Neural cell (in vitro differentiated cells): Measurements from ENCODE around the gene CTDSP2. TPM values are rescaled to one million over a fixed set of nuclear protein-coding genes. Genes with fewer than 3 reads are reported as not detected.
"Not testable (repeated sequence)": the region's sequence is repeated elsewhere in the genome, so short reads cannot be mapped to it uniquely, and the experiment has no call there.

Experiments used
- H2AFZ ChIP-seq: fragments of 200-600, 300-800 bp; sonication (generic), shearing (Covaris generic); 2 replicates; pipeline ENCODE4 v1.6.0; 2014; ENCODE audit warnings: low read depth, mild to moderate bottlenecking, antibody characterized with exemption, low read length, moderate library complexity
- H3F3A ChIP-seq: fragments of 200-600 bp; shearing (Covaris generic); 2 replicates; pipeline ENCODE4 v1.6.1; 2016; ENCODE audit warnings: mild to moderate bottlenecking, moderate library complexity, mixed read lengths, antibody characterized with exemption, low read length; ENCODE audit not compliant: insufficient read depth, poor library complexity, severe bottlenecking
- H3K27ac ChIP-seq: fragments of 200-600, 300-800 bp; sonication (generic), shearing (Covaris generic); 2 replicates; pipeline ENCODE4 v1.5.1; 2014; ENCODE audit warnings: mild to moderate bottlenecking, low read length, moderate library complexity
- H3K27me3 ChIP-seq: fragments of 300-800, 200-600 bp; sonication (generic), shearing (Covaris generic); 2 replicates; pipeline ENCODE4 v1.6.0; 2014; ENCODE audit warnings: mild to moderate bottlenecking, low read depth, low read length, moderate library complexity; ENCODE audit not compliant: insufficient read depth
- H3K36me3 ChIP-seq: fragments of 300-800, 200-600 bp; sonication (generic), shearing (Covaris generic); 2 replicates; pipeline ENCODE4 v1.5.1; 2014; ENCODE audit warnings: mild to moderate bottlenecking, antibody characterized with exemption, low read length, moderate library complexity; ENCODE audit not compliant: insufficient read depth
- H3K4me2 ChIP-seq: fragments of 300-800, 200-600 bp; sonication (generic), shearing (Covaris generic); 2 replicates; pipeline ENCODE4 v1.6.0; 2014; ENCODE audit warnings: mild to moderate bottlenecking, low read length
- H3K4me3 ChIP-seq: fragments of 300-800, 200-600 bp; sonication (generic), shearing (Covaris generic); 2 replicates; pipeline ENCODE4 v1.5.1; 2014; ENCODE audit warnings: mild to moderate bottlenecking, low read length, moderate library complexity
- H3K79me2 ChIP-seq: fragments of 200-600 bp; shearing (Covaris generic); replicated peaks from 2 replicates; pipeline ENCODE4 v1.6.0; 2014; ENCODE audit warnings: mild to moderate bottlenecking, low read length, moderate library complexity; ENCODE audit not compliant: insufficient read depth
- H3K9ac ChIP-seq: fragments of 300-800, 200-600 bp; sonication (generic), shearing (Covaris generic); 2 replicates; pipeline ENCODE4 v1.6.1; 2016; ENCODE audit warnings: mild to moderate bottlenecking, low read length, mixed read lengths
- H3K9me2 ChIP-seq: fragments of 200-600 bp; shearing (Covaris generic); 2 replicates; pipeline ENCODE4 v1.6.1; 2016; ENCODE audit warnings: mild to moderate bottlenecking, low read length, mixed read lengths; ENCODE audit not compliant: insufficient read depth
- H3K9me3 ChIP-seq: fragments of 200-600, 300-800 bp; sonication (generic), shearing (Covaris generic); 2 replicates; pipeline ENCODE4 v1.6.1; 2016; ENCODE audit warnings: mild to moderate bottlenecking, mixed run types, low read length, moderate library complexity, mixed read lengths
- H4K20me1 ChIP-seq: fragments of 200-600 bp; shearing (Covaris generic); 2 replicates; pipeline ENCODE4 v1.6.1; 2016; ENCODE audit warnings: mild to moderate bottlenecking, mixed run types; ENCODE audit not compliant: insufficient read depth
- EP300 ChIP-seq: fragments of 450-650 bp; conservative IDR thresholded peaks from 2 replicates; pipeline ENCODE4 v1.6.1; 2014; ENCODE audit warnings: antibody characterized with exemption, mild to moderate bottlenecking, moderate library complexity; ENCODE audit not compliant: poor library complexity, severe bottlenecking
- EZH2 ChIP-seq: fragments of 200-600, 300-800 bp; shearing (Covaris generic), sonication (generic); IDR thresholded peaks from 2 replicates; pipeline ENCODE4 v1.6.1; 2014; ENCODE audit warnings: antibody characterized with exemption, low read length, borderline replicate concordance, mild to moderate bottlenecking; ENCODE audit not compliant: insufficient read depth, poor library complexity, severe bottlenecking
- MXI1 ChIP-seq: fragments of 450-650 bp; conservative IDR thresholded peaks from 2 replicates; pipeline ENCODE4 v1.6.1; 2014; ENCODE audit warnings: antibody characterized with exemption, mild to moderate bottlenecking; ENCODE audit not compliant: poor library complexity, severe bottlenecking
- POLR2AphosphoS5 ChIP-seq: IDR thresholded peaks from 2 replicates; pipeline ENCODE4 v1.6.1; 2012
- RAD21 ChIP-seq: fragments of 450-650 bp; conservative IDR thresholded peaks from 2 replicates; pipeline ENCODE4 v1.6.1; 2014; ENCODE audit warnings: antibody characterized with exemption, mild to moderate bottlenecking, moderate library complexity
- SMC3 ChIP-seq: fragments of 450-650 bp; conservative IDR thresholded peaks from 2 replicates; pipeline ENCODE4 v1.6.1; 2014; ENCODE audit warnings: antibody characterized with exemption, mild to moderate bottlenecking, moderate library complexity; ENCODE audit not compliant: poor library complexity
- TAF1 ChIP-seq: IDR thresholded peaks from 2 replicates; pipeline ENCODE4 v1.6.1; 2012; ENCODE audit warnings: low read depth
- polyA plus RNA-seq: library from polyadenylated mRNA; depleted of rRNA; stranded (reverse); fragments of >200 nt; gene quantifications from 2 replicates; pipeline ENCODE4 v1.2.3, GENCODE V29; 2014
- TF ChIP-seq, protein P1 (sequence below): fragments of 450-650 bp; IDR thresholded peaks from 2 replicates; pipeline ENCODE4 v1.5.1; 2014; ENCODE audit warnings: antibody characterized with exemption, mild to moderate bottlenecking, moderate library complexity; ENCODE audit not compliant: poor library complexity, severe bottlenecking
- TF ChIP-seq, protein P2 (sequence below): IDR thresholded peaks from 2 replicates; pipeline ENCODE4 v1.6.1; 2012; ENCODE audit warnings: borderline replicate concordance

Gene CTDSP2
- polyA plus RNA-seq, 1 donor from 2014 or later: 23.6 TPM

DNA sequence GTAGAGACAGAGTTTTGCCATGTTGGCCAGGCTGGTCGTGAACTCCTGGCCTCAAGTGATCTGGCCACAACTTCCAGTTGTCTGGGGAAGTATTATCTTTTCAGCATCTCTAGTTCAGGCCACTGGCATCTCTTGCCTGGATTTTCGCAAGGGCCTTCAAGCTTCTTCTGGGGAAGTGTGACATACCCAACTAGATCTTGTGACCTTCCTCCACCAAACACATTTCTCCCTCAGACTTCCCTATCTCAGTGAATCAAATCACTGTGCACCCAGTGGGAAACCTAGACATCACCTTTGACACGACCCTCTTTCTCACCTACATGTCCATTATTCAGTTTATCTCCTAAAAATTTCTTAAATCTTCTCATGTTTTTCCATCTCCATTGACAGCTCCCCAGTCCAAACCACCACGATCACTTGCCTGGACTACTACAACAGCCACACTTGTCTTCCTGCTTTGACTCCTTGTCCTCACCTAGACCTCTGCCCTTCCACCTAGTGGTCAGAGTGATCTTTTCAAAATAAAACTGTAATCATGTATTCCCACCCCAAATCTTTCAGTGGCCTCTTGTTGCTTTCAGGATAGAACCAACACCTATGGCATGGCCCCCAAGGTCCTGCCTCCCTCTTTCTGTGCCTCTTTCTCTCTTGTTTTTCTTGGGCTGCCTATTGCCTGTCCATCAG lies 70.8 kb downstream of the CTDSP2 start:
- TF ChIP-seq, protein P1, sequence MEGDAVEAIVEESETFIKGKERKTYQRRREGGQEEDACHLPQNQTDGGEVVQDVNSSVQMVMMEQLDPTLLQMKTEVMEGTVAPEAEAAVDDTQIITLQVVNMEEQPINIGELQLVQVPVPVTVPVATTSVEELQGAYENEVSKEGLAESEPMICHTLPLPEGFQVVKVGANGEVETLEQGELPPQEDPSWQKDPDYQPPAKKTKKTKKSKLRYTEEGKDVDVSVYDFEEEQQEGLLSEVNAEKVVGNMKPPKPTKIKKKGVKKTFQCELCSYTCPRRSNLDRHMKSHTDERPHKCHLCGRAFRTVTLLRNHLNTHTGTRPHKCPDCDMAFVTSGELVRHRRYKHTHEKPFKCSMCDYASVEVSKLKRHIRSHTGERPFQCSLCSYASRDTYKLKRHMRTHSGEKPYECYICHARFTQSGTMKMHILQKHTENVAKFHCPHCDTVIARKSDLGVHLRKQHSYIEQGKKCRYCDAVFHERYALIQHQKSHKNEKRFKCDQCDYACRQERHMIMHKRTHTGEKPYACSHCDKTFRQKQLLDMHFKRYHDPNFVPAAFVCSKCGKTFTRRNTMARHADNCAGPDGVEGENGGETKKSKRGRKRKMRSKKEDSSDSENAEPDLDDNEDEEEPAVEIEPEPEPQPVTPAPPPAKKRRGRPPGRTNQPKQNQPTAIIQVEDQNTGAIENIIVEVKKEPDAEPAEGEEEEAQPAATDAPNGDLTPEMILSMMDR: no peak
- TF ChIP-seq MXI1 (no peak), RAD21 (no peak), EP300 (no peak), EZH2 (no peak), POLR2AphosphoS5 (no peak), SMC3 (no peak), TAF1 (no peak)
- TF ChIP-seq, protein P2, sequence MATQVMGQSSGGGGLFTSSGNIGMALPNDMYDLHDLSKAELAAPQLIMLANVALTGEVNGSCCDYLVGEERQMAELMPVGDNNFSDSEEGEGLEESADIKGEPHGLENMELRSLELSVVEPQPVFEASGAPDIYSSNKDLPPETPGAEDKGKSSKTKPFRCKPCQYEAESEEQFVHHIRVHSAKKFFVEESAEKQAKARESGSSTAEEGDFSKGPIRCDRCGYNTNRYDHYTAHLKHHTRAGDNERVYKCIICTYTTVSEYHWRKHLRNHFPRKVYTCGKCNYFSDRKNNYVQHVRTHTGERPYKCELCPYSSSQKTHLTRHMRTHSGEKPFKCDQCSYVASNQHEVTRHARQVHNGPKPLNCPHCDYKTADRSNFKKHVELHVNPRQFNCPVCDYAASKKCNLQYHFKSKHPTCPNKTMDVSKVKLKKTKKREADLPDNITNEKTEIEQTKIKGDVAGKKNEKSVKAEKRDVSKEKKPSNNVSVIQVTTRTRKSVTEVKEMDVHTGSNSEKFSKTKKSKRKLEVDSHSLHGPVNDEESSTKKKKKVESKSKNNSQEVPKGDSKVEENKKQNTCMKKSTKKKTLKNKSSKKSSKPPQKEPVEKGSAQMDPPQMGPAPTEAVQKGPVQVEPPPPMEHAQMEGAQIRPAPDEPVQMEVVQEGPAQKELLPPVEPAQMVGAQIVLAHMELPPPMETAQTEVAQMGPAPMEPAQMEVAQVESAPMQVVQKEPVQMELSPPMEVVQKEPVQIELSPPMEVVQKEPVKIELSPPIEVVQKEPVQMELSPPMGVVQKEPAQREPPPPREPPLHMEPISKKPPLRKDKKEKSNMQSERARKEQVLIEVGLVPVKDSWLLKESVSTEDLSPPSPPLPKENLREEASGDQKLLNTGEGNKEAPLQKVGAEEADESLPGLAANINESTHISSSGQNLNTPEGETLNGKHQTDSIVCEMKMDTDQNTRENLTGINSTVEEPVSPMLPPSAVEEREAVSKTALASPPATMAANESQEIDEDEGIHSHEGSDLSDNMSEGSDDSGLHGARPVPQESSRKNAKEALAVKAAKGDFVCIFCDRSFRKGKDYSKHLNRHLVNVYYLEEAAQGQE: no peak
- no peak overlapping the region for H3K27ac ChIP-seq

GRCh38 chr12:57775044-57775443 lies 71.5 kb downstream of the CTDSP2 start:
- Histone ChIP-seq H3K4me2 (no peak overlapping the region), H3K27me3 (no peaks in the 10 kb centered on the region), H3K27ac (no peak overlapping the region), H3F3A (no peaks in the 10 kb centered on the region), H3K4me3 (no peak overlapping the region), H2AFZ (no peak overlapping the region), H3K9me2 (no peaks in the 10 kb centered on the region), H4K20me1 (no peaks in the 10 kb centered on the region), H3K9ac (no peak overlapping the region), H3K9me3 (no peaks in the 10 kb centered on the region), H3K79me2 (no peaks in the 10 kb centered on the region), H3K36me3 (no peaks in the 10 kb centered on the region)
- TF ChIP-seq POLR2AphosphoS5 (no peak), EZH2 (no peak), EP300 (no peak), RAD21 (no peak), TAF1 (no peak), SMC3 (no peak), MXI1 (no peak)
- TF ChIP-seq, protein P1: no peak
- TF ChIP-seq, protein P2: no peak

More for the DNA sequence above, 70.8 kb downstream of the CTDSP2 start:
- no peaks in the 10 kb centered on the region for H3K36me3 ChIP-seq
- H3K9ac ChIP-seq: no peak overlapping the region
- H3K9me3 ChIP-seq: no peaks in the 10 kb centered on the region
- no peak overlapping the region for H2AFZ ChIP-seq
- H3K79me2 ChIP-seq: no peaks in the 10 kb centered on the region
- H3K4me2 ChIP-seq: no peak overlapping the region
- no peak overlapping the region for H3K4me3 ChIP-seq
- H3K9me2 ChIP-seq: no peaks in the 10 kb centered on the region
- H3F3A ChIP-seq: no peaks in the 10 kb centered on the region
- no peaks in the 10 kb centered on the region for H4K20me1 ChIP-seq
- H3K27me3 ChIP-seq: no peaks in the 10 kb centered on the region

- not testable (repeated sequence) for H3K36me3 ChIP-seq, H3K9ac ChIP-seq, H3K4me2 ChIP-seq, H3K27ac ChIP-seq, H3K27me3 ChIP-seq, H3K9me3 ChIP-seq, H3F3A ChIP-seq, H4K20me1 ChIP-seq, H3K79me2 ChIP-seq, H3K9me2 ChIP-seq, H3K4me3 ChIP-seq, H2AFZ ChIP-seq
These were observed 71.9 kb downstream of the CTDSP2 start for GRCh38 chr12:57774634-57775033.
